Lung microvascular endothelial cell (primary cell): ENCODE data around the gene COL27A1. TPM values are rescaled to one million over a fixed set of nuclear protein-coding genes. Genes with fewer than 3 reads are reported as not detected.
"Not testable (repeated sequence)": the region's sequence is repeated elsewhere in the genome, so short reads cannot be mapped to it uniquely, and the experiment has no call there.

Experiments
- DNase-seq, 2 donors: peaks; one replicate each; pipeline versions ENCODE4 v3.0.0 to v3.0.0-alpha.2; 2010; ENCODE audit warnings: low read depth in 2 of 2
- total RNA-seq: library from RNA; depleted of rRNA; stranded (reverse); fragments of >200 nt; gene quantifications from 2 replicates; pipeline ENCODE4 v1.2.1, GENCODE V29; 2014

Gene COL27A1
- total RNA-seq, 1 donor from 2014 or later, result 0.40 TPM

DNA sequence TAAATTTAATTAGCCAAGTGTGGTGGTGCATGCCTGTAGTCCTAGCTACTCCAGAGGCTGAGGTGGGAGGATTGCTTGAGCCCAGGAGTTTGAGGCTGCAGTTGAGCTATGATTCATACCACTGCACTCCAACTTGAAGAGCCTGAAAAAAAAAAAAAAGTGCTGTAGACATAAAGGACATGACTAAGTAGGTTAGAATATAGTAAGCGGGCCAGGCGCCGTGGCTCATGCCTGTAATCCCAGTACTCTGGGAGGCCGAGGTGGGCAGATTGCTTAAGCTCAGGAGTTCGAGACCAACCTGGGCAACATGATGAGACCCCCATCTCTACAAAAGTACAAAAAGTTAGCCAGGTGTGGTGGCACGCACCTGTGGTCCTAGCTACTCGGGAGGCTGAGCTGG, 165.4 kb downstream of the COL27A1 start:
- peak in 1 of 2 donors; percentile 66 for DNase-seq

- no peak for DNase-seq
Measured at GRCh38 chr9:114321759-114322158, 166.4 kb downstream of the COL27A1 start.

DNA sequence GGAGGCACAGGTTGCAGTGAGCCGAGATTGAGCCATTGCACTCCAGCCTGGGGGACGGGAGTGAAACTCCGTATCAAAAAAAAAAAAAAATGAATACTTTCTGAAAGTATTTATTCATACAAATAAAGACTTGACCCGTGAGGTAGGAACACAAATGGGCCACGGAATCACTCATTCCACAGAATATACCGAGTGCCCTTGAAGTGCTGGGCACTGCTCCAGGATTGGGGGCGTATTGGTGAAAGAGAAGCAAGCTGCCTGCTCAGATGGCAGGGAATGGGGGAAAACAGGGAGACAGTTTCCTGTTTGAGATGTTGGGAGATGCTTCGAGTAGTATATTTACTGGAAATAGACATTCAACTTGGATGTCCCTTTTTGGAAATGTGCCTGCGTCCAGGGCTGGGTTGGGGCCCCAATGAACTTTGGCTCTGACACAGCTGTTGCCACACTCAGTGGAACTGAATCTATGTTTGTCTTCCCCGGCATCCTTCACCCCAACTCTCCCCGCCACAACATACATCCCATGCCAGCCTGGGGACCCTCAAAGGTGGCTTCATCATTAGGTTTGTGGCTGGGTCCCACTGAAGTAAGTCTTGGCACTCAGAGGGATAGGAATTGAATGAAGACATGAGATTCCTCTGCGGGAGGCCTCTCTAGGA, 167.0 kb downstream of the COL27A1 start:
- DNase-seq, result not testable (repeated sequence)

- not testable (repeated sequence) for DNase-seq
Measured at GRCh38 chr9:114322831-114323531, 167.6 kb downstream of the COL27A1 start, which contains the start of gene ORM1. ORM1 (plus strand) TSS chr9:114323098; CDS start chr9:114323134, 36 bp downstream.

DNA sequence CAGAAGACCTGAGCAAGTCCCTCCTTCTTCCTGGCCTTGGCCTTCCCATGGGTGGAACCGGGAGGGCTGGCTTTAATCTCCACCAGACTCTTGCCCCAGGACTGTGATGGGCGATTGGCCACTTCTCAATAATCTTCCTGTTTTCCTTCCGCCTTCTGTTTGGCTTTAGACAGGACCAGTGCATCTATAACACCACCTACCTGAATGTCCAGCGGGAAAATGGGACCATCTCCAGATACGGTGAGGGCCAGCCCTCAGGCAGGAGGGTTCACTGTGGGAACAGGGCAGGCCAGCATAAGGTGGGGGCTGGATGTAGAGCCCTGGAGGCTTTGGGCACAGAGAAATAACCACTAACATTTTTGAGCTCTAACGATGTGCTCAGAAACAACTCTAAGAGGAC, 168.5 kb downstream of the COL27A1 start:
- not testable (repeated sequence) for DNase-seq

GRCh38 chr9:114324492-114324891, 169.2 kb downstream of the COL27A1 start:
- DNase-seq, result no peak

- DNase-seq, result not testable (repeated sequence)
Measured at GRCh38 chr9:114324965-114325364, 169.6 kb downstream of the COL27A1 start.

GRCh38 chr9:114325684-114326254, 170.4 kb downstream of the COL27A1 start:
- not testable (repeated sequence) for DNase-seq

- DNase-seq, result no peak
Measured at GRCh38 chr9:114327749-114328148, 172.4 kb downstream of the COL27A1 start.

GRCh38 chr9:114328357-114328820, 173.1 kb downstream of the COL27A1 start:
- not testable (repeated sequence) for DNase-seq

GRCh38 chr9:114328937-114329624, 173.7 kb downstream of the COL27A1 start:
- DNase-seq, result not testable (repeated sequence)

- DNase-seq, result not testable (repeated sequence)
Measured at GRCh38 chr9:114329625-114330022, 174.3 kb downstream of the COL27A1 start, which contains the start of gene ORM2. ORM2 (plus strand) TSS chr9:114329869; CDS start chr9:114329905, 36 bp downstream.

DNA sequence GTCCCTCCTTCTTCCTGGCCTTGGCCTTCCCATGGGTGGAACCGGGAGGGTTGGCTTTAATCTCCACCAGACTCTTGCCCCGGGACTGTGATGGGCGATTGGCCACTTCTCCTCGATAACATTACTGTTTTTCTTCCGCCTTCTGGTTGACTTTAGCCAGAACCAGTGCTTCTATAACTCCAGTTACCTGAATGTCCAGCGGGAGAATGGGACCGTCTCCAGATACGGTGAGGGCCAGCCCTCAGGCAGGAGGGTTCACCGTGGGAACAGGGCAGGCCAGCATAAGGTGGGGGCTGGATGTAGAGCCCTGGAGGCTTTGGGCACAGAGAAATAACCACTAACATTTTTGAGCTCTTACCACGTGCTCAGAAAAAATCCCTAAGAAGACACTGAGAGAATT, 175.3 kb downstream of the COL27A1 start:
- DNase-seq, result no peak

DNA sequence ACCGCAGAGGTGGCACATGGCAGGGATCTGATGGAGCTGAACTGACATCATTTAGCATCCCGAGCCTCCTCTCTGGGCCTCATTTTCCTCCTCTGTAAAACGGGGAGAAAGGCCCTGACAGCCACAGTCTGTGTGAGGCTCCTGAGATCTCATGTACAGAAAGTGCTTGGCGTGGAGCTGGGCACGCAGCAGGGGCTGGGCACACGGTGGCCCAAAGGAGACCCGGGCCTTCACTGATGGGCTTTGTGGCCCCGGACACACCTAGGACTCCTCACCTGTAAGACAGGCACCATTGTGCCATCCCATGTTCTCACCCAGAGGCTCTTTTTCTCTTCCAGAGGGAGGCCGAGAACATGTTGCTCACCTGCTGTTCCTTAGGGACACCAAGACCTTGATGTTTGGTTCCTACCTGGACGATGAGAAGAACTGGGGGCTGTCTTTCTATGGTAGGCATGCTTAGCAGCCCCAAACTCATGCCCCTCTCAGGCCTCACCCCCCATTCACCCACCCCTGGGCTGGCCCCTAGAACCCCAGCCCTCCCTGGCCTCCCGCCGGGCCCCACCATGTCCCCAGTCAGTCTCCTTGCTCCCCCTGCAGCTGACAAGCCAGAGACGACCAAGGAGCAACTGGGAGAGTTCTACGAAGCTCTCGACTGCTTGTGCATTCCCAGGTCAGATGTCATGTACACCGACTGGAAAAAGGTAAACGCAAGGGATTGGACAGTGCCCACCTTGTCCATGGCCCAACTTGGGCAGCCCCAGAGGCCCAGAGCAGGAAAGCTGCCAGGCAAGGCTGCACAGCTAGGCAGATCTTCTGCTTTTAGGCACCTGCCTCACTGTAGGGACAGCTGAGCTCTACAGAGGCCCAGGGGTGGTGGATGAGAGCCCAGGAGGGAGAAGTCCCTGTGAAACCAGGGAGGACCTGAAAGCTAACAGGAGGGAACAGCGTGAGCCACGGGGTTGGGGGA, 176.2 kb downstream of the COL27A1 start:
- DNase-seq, result not testable (repeated sequence)

GRCh38 chr9:114332474-114333040, 177.2 kb downstream of the COL27A1 start:
- DNase-seq, result not testable (repeated sequence)

GRCh38 chr9:114333718-114334117, 178.4 kb downstream of the COL27A1 start:
- DNase-seq, result not testable (repeated sequence)

DNA sequence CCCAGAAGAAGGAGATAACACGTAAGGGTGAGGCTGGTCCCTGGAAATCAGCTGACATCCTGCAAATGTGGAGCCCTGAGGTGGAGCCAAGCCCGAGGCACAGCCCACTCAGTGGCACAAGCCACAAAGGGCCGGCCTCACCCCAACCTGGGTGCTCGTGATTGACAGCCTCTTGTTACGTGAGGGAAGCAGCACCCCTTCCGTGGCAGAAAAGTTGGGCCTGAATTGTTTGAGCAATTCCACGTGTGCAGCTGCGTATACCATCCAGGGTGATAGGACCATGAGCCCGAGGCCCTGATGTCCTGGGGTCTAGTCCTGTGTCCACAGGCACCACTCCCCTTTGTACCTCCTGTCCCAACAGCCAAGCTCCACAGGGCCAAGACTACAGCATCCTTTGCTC, 179.2 kb downstream of the COL27A1 start:
- DNase-seq, result no peak

DNA sequence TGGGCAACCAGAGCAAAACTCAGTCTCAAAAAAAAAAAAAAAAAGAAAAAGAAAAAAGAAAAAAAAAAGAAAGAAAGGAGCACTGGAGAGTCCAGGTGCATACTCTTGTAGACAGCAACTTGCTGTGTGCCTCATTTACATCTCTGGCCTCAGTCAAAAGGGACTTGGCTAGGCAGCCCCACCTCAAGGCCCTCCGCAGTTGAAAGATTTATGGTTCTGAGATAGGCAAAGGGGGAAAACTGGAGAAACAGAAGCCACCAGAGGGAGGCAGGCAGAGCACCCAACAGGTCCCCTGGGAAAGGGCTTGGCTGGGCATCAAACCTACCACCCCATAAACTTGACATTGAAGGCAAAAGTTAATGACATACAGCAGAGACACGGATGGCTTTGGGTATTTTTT, 180.4 kb downstream of the COL27A1 start:
- DNase-seq, result no peak

GRCh38 chr9:114336157-114336556, 180.8 kb downstream of the COL27A1 start:
- no peak for DNase-seq
